Testis (tissue), 2 donors: ENCODE results near the gene RNF182.

Source experiments
- CTCF ChIP-seq, 3 experiments: fragments of 450-650 bp in 2 of 3; fragments of 200-600 bp in 1 of 3; sonication (generic) in 1 of 3; IDR thresholded peaks; one replicate each; pipeline ENCODE4 v1.5.1; 2016 to 2019; ENCODE audit warnings: antibody characterized with exemption in 3 of 3, mild to moderate bottlenecking in 2 of 3, moderate library complexity in 1 of 3
- POLR2A ChIP-seq: fragments of 450-650 bp; IDR thresholded peaks from one replicate; pipeline ENCODE4 v1.6.1; 2017; ENCODE audit warnings: antibody characterized with exemption, mild to moderate bottlenecking, moderate library complexity

GRCh38 chr6:13926378-13926777 lies 1.6 kb downstream of the RNF182 start:
- TF ChIP-seq CTCF (IDR thresholded peaks at IDR 0.05): no peak
- TF ChIP-seq POLR2A: no peak
